CD8-positive, alpha-beta memory T cell (primary cell): ENCODE data around the gene IGSF11. TPM values are rescaled to one million over a fixed set of nuclear protein-coding genes. Genes with fewer than 3 reads are reported as not detected.

ENCODE experiments used
- CTCF ChIA-PET: fragments of 350-600 bp; sonication (Branson Sonifier 250); formaldehyde crosslinking; loops from one replicate; lab custom pipeline; 2021; ENCODE audit warnings: antibody characterized with exemption; lab: Charles Lee
- POLR2A ChIA-PET: fragments of 350-600 bp; sonication (Branson Sonifier 250); formaldehyde crosslinking; loops from one replicate; lab custom pipeline; 2021; ENCODE audit warnings: antibody characterized with exemption; lab: Charles Lee
- DNase-seq, 5 donors: peaks; one replicate each; pipeline versions ENCODE4 v3.0.0 to v3.0.0-alpha.2; 2020 to 2022; ENCODE audit warnings: mixed read lengths in 1 of 5
- H3K27ac ChIP-seq: one replicate; pipeline ENCODE4 v1.7.0; 2013; ENCODE audit warnings: low read depth, mild to moderate bottlenecking, low read length, moderate library complexity
- H3K27me3 ChIP-seq: 2 replicates; pipeline ENCODE4 v1.7.0; 2013; ENCODE audit warnings: low read length, mild to moderate bottlenecking; ENCODE audit not compliant: insufficient read depth, poor library complexity, severe bottlenecking
- H3K36me3 ChIP-seq: 2 replicates; pipeline ENCODE4 v1.7.0; 2013; ENCODE audit warnings: mild to moderate bottlenecking, low read length, moderate library complexity; ENCODE audit not compliant: insufficient read depth
- H3K4me1 ChIP-seq: 2 replicates; pipeline ENCODE4 v1.7.0; 2013; ENCODE audit warnings: mild to moderate bottlenecking, low read length, moderate library complexity; ENCODE audit not compliant: insufficient read depth
- H3K4me3 ChIP-seq: 2 replicates; pipeline ENCODE4 v1.7.0; 2013; ENCODE audit warnings: mild to moderate bottlenecking, low read length
- H3K9me3 ChIP-seq: 2 replicates; pipeline ENCODE4 v1.7.0; 2013; ENCODE audit warnings: mild to moderate bottlenecking, low read length
- H3K27ac Mint-ChIP-seq, 8 donors: one replicate each; pipeline ENCODE4 v1.8.0; 2020 to 2021; ENCODE audit warnings: mixed read lengths in 8 of 8, mild to moderate bottlenecking in 6 of 8, inconsistent platforms in 3 of 8, moderate library complexity in 3 of 8
- H3K27me3 Mint-ChIP-seq, 2 donors: one replicate each; pipeline ENCODE4 v1.8.0; 2020 to 2021; ENCODE audit warnings: mixed read lengths in 2 of 2, mild to moderate bottlenecking in 1 of 2, moderate library complexity in 1 of 2
- H3K36me3 Mint-ChIP-seq, 3 donors: one replicate each; pipeline ENCODE4 v1.8.0; 2020 to 2021; ENCODE audit warnings: mixed read lengths in 3 of 3, inconsistent platforms in 1 of 3, mild to moderate bottlenecking in 1 of 3
- H3K4me1 Mint-ChIP-seq, 3 donors: one replicate each; pipeline ENCODE4 v1.8.0; 2020 to 2021; ENCODE audit warnings: mixed read lengths in 3 of 3, inconsistent platforms in 1 of 3, mild to moderate bottlenecking in 1 of 3
- H3K4me3 Mint-ChIP-seq, 7 donors: one replicate each; pipeline ENCODE4 v1.8.0; 2020 to 2021; ENCODE audit warnings: mixed read lengths in 7 of 7, mild to moderate bottlenecking in 6 of 7, moderate library complexity in 4 of 7, inconsistent platforms in 2 of 7
- H3K9me3 Mint-ChIP-seq, 5 donors: one replicate each; pipeline ENCODE4 v1.8.0; 2020 to 2022; ENCODE audit warnings: mixed read lengths in 5 of 5, mild to moderate bottlenecking in 3 of 5, moderate library complexity in 2 of 5, inconsistent platforms in 1 of 5
- polyA plus RNA-seq: library from polyadenylated mRNA; unstranded; fragments of 300-500 nt; fragmentation: Illumina TruSeq; gene quantifications from one replicate; pipeline ENCODE4 v1.2.3, GENCODE V29; 2021
- total RNA-seq, 2 experiments: library from RNA; stranded (reverse); gene quantifications; one replicate each; pipeline ENCODE4 v1.2.3, GENCODE V29; 2021

Gene IGSF11
- total and polyA plus RNA-seq, 3 experiments from 2014 or later: 0.27 to 0.58 TPM; not detected in 1

DNA sequence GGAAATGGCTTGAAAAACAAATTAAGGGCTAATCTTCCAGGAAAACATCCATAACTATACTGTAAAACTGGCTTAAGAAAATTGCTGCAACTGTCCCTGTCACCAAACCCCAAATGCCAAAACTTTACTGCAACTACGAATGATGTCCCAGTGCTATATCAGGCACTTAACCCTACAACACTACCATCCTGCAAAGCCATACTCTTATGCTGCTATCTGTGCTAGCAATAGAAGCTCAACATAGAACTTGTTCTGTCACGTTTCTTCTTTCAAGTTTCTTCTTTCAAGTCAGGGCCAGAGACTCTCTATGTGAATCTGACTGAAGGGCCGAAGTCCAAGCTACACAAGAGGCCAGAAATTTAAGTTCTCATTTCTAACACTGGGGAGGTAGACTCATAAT lies 92.5 kb downstream of the IGSF11 start:
- no peak overlapping the region for H3K4me3 Mint-ChIP-seq
- DNase-seq: no peak
- no peaks in the 10 kb centered on the region for H3K36me3 Mint-ChIP-seq

DNA sequence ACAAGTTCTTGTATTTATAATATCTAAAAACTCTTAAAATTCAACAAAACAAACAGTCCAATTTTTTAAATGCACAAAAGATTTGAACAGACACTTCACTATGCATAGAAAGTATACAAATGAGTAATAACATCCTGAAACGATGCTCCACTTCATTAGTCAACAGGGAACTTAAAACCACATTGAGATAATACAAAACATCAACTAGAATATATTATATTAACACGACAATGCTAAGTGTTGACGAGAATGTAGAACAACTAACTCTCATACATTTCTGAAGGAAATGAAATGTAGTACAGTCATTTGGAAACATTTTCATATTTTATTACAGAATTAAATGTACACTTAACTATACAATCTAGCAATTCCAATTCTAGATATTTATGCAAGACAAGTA lies 93.4 kb downstream of the IGSF11 start:
- H3K4me1 Mint-ChIP-seq: peaks cover 8 to 10% (median 9%) of the 10 kb centered on the region in 3 donors
- peaks cover 0 to 2% of the 10 kb centered on the region in 2 donors for H3K27me3 Mint-ChIP-seq
- no peak for DNase-seq
- Histone ChIP-seq H3K4me1 (peaks cover 14% of the 10 kb centered on the region), H3K27me3 (no peaks in the 10 kb centered on the region), H3K4me3 (no peak overlapping the region), H3K27ac (no peak overlapping the region), H3K36me3 (no peaks in the 10 kb centered on the region), H3K9me3 (no peaks in the 10 kb centered on the region)
- no peaks in the 10 kb centered on the region for H3K36me3 Mint-ChIP-seq
- no peak overlapping the region for H3K4me3 Mint-ChIP-seq
- ChIA-PET POLR2A (no interaction called here), CTCF (no interaction called here)
- H3K9me3 Mint-ChIP-seq: peaks cover 0 to 6% (median 0%) of the 10 kb centered on the region in 5 donors
- no peak overlapping the region for H3K27ac Mint-ChIP-seq

More for the DNA sequence above, 92.5 kb downstream of the IGSF11 start:
- H3K4me1 ChIP-seq: peaks cover 14% of the 10 kb centered on the region
- CTCF ChIA-PET: no interaction called here
- H3K27me3 ChIP-seq: no peaks in the 10 kb centered on the region
- no peaks in the 10 kb centered on the region for H3K36me3 ChIP-seq
- H3K27ac ChIP-seq: no peak overlapping the region
- peak overlapping the region in 1 of 8 donors; percentile 5 for H3K27ac Mint-ChIP-seq
- peaks cover 0 to 2% of the 10 kb centered on the region in 2 donors for H3K27me3 Mint-ChIP-seq
- no peak overlapping the region for H3K4me3 ChIP-seq
- no peaks in the 10 kb centered on the region for H3K9me3 ChIP-seq
- POLR2A ChIA-PET: no interaction called here
- peaks cover 0 to 6% (median 0%) of the 10 kb centered on the region in 5 donors for H3K9me3 Mint-ChIP-seq
- H3K4me1 Mint-ChIP-seq: peaks cover 8 to 10% (median 9%) of the 10 kb centered on the region in 3 donors

DNA sequence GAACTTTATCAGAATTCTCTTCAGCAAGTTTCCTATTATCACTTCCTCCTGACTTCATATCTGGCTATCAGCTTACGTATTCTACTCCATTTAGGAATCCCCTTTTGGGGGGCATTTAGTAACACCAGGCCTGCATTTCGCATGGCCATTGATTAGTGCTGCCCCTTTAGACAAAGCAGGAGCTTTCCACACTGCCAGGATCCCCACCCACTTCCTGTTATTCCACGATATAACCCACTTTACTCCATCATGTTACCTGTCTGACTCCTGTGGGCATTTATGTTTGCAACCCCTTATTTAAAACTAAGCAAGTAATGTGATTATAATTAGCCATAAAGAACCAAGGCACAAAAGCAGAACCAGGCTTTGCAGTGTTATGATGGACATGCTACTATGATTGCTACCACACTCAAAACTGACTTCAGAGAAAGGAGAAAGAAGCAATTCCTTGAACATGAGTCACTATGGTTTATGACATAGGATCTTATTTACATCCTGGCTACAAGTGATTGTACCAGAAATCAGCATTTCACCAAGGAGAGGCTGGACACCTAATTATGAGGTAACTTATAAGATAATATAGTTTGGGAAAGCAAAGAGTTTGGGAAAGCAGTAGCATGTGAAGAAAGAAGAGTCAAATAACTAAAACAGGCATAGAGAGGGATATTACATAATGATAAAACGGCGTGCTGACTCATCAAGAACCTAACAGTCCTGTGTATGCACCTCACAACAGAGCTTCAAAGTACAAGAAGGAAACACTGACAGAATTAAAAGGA lies 96.3 kb downstream of the IGSF11 start:
- CTCF ChIA-PET: no interaction called here
- Mint-ChIP-seq H3K27ac (no peak overlapping the region), H3K27me3 (peaks cover 0 to 2% of the 10 kb centered on the region in 2 donors), H3K9me3 (peaks cover 0 to 6% (median 0%) of the 10 kb centered on the region in 5 donors), H3K36me3 (no peaks in the 10 kb centered on the region), H3K4me3 (no peak overlapping the region), H3K4me1 (peaks cover 8 to 10% (median 9%) of the 10 kb centered on the region in 3 donors)
- DNase-seq: no peak
- Histone ChIP-seq H3K4me3 (no peak overlapping the region), H3K36me3 (no peaks in the 10 kb centered on the region), H3K27ac (no peak overlapping the region), H3K9me3 (no peaks in the 10 kb centered on the region), H3K27me3 (no peaks in the 10 kb centered on the region), H3K4me1 (peaks cover 14% of the 10 kb centered on the region)
- POLR2A ChIA-PET: no interaction called here

DNA sequence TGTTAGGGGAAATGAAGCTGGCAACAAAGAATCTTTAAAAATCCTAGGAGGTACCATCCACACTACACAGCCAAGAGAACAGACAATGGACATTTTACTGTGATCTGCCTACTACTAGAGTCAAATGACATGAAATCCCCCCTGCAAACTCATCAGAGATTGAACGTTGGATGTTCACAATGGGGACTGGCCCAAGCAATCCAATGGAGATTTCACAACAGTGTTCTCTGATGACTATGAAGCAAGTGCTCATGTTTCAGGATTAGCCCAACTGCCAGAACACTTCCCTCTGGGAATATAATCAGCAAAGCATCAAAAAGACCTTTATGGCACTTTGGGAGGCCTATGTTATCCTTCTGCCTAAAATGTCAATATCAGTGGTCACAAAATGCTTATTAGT lies 97.8 kb downstream of the IGSF11 start:
- peaks cover 2% of the 10 kb centered on the region for H3K4me1 ChIP-seq
- H3K9me3 ChIP-seq: no peaks in the 10 kb centered on the region
- peaks cover 0 to 6% (median 0%) of the 10 kb centered on the region in 5 donors for H3K9me3 Mint-ChIP-seq
- no peaks in the 10 kb centered on the region for H3K27me3 ChIP-seq
- H3K4me3 ChIP-seq: no peak overlapping the region
- no peak for DNase-seq
- H3K36me3 Mint-ChIP-seq: no peaks in the 10 kb centered on the region
- H3K27ac ChIP-seq: no peak overlapping the region
- H3K4me1 Mint-ChIP-seq: peaks cover 0 to 1% (median 0%) of the 10 kb centered on the region in 3 donors
- no peak overlapping the region for H3K27ac Mint-ChIP-seq
- CTCF ChIA-PET: no interaction called here
- no peaks in the 10 kb centered on the region for H3K36me3 ChIP-seq
- POLR2A ChIA-PET: no interaction called here
- no peak overlapping the region for H3K4me3 Mint-ChIP-seq
- peaks cover 0 to 2% of the 10 kb centered on the region in 2 donors for H3K27me3 Mint-ChIP-seq

DNA sequence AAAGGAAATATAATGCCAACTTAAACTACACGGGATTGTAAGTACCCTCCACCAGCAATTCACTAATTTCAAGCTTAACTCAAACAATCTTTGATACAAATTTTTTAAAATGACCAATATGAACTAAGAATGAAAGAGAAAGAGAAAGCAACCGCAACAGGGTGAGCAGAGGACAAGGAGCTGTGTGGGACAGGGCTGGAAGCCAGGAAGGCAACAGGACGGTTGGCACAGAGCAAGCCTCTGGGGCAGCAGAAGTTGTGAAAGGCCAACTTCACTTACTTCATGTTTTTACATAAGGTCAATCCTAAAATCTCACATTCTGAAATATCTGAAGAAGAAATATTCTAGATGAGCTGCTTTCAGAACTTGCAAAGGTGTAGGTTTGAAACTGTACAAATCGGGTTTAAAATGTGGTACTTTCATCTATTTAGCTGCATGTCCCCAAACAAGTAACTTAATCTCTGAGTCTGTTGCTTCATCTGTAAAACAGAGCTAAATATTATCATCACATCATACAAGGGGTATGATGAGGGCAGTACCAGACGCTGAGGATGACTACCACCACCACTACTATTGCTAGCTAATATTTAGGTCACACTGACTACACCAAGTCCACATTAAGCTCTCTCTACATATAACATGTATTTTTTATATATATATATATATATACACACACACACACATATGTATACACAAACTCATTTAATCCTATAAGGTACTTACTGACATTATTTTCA lies 101.7 kb downstream of the IGSF11 start:
- no peak overlapping the region for H3K4me3 ChIP-seq
- H3K9me3 ChIP-seq: no peaks in the 10 kb centered on the region
- ChIA-PET POLR2A (no interaction called here), CTCF (interaction anchor here (1.3 kb wide), 1 partner anchor 19 kb away, joined by 3 read pairs; no protein-coding TSS in a partner anchor)
- no peak overlapping the region for H3K27ac ChIP-seq
- H3K4me1 Mint-ChIP-seq: peaks cover 0 to 1% (median 0%) of the 10 kb centered on the region in 3 donors
- H3K27me3 ChIP-seq: no peaks in the 10 kb centered on the region
- no peaks in the 10 kb centered on the region for H3K9me3 Mint-ChIP-seq
- peaks cover 0 to 2% (median 0%) of the 10 kb centered on the region in 3 donors for H3K36me3 Mint-ChIP-seq
- no peak for DNase-seq
- no peaks in the 10 kb centered on the region for H3K36me3 ChIP-seq
- no peak overlapping the region for H3K27ac Mint-ChIP-seq
- H3K4me1 ChIP-seq: no peaks in the 10 kb centered on the region
- no peak overlapping the region for H3K4me3 Mint-ChIP-seq
- H3K27me3 Mint-ChIP-seq: peaks cover 0 to 4% of the 10 kb centered on the region in 2 donors

DNA sequence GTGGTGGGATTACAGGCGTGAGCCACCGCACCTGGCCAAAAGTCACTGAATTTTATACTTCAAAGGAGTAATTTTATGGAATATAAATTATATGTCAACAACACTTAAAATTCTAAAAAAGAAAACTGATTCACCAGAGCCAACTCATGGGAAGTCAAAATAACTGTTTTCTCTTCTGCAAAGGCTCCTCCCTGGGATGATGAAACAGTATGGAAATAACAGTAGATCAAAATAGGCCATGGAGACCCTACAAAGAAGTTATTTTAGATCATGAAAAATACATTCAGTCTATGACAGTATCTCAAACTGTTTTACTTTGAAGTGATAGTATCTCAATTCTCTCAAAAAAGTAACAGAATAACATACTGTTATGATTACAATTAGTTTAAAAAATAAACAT lies 102.7 kb downstream of the IGSF11 start:
- Mint-ChIP-seq H3K4me1 (peaks cover 0 to 1% (median 0%) of the 10 kb centered on the region in 3 donors), H3K36me3 (peaks cover 0 to 2% (median 0%) of the 10 kb centered on the region in 3 donors), H3K27ac (no peak overlapping the region), H3K4me3 (no peak overlapping the region), H3K9me3 (no peaks in the 10 kb centered on the region), H3K27me3 (peaks cover 0 to 4% of the 10 kb centered on the region in 2 donors)
- ChIA-PET CTCF (no interaction called here), POLR2A (no interaction called here)
- H3K9me3 ChIP-seq: no peaks in the 10 kb centered on the region
- no peak overlapping the region for H3K4me3 ChIP-seq
- no peaks in the 10 kb centered on the region for H3K27me3 ChIP-seq
- no peak overlapping the region for H3K27ac ChIP-seq
- no peaks in the 10 kb centered on the region for H3K4me1 ChIP-seq
- DNase-seq: no peak
- no peaks in the 10 kb centered on the region for H3K36me3 ChIP-seq

DNA sequence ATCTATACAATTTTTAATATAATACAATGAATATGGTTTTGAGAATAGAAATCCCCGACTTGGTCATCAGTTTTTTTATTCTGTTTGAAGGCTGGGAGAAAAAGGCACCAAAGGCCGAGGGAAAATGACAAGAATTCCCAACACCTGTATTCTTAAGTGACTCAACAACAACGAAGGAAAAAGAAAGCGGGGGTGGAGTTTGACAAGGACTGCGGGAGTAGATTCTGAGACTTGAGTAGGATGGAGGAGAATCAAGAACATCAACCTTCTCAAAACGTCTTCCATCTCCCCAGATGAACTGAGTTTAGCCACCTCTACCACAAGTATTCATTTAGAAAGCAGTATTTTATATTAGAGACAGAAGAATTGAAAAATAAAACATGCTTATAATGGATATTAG lies 107.2 kb downstream of the IGSF11 start:
- POLR2A ChIA-PET: no interaction called here
- H3K27ac Mint-ChIP-seq: no peak overlapping the region
- Histone ChIP-seq H3K9me3 (no peaks in the 10 kb centered on the region), H3K27ac (no peak overlapping the region), H3K27me3 (no peaks in the 10 kb centered on the region), H3K36me3 (no peaks in the 10 kb centered on the region), H3K4me3 (no peak overlapping the region), H3K4me1 (no peaks in the 10 kb centered on the region)
- H3K27me3 Mint-ChIP-seq: peaks cover 3 to 8% of the 10 kb centered on the region in 2 donors
- CTCF ChIA-PET: no interaction called here
- no peaks in the 10 kb centered on the region for H3K9me3 Mint-ChIP-seq
- H3K4me3 Mint-ChIP-seq: no peak overlapping the region
- no peak for DNase-seq
- peaks cover 0 to 2% (median 0%) of the 10 kb centered on the region in 3 donors for H3K36me3 Mint-ChIP-seq
- H3K4me1 Mint-ChIP-seq: no peaks in the 10 kb centered on the region

DNA sequence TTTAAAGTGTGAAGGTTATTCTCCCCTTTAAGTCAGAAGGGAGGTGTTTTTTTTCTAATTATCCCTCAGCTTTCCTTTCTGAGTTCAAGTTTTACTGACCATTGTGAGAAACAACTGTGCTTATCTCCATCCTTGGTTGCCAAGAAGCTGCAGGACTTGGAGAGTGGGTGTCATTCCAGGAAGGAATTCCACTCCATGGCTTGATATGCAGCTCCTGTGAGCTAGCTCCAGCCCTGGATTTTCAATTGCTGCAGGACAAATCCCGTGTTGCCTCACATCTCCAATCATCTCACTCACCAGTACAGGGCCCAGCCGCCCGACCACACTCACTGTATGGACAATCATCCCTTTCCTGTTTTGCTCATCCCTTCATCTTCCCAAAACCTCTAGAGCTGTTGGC lies 122.5 kb downstream of the IGSF11 start:
- Mint-ChIP-seq H3K4me1 (no peaks in the 10 kb centered on the region), H3K9me3 (no peaks in the 10 kb centered on the region), H3K4me3 (no peak overlapping the region), H3K27me3 (peaks cover 6 to 33% of the 10 kb centered on the region in 2 donors), H3K27ac (no peak overlapping the region), H3K36me3 (peaks cover 0 to 1% (median 0%) of the 10 kb centered on the region in 3 donors)
- no peaks in the 10 kb centered on the region for H3K9me3 ChIP-seq
- H3K4me3 ChIP-seq: no peak overlapping the region
- DNase-seq: no peak
- H3K4me1 ChIP-seq: no peaks in the 10 kb centered on the region
- POLR2A ChIA-PET: no interaction called here
- H3K36me3 ChIP-seq: no peaks in the 10 kb centered on the region
- CTCF ChIA-PET: no interaction called here
- H3K27me3 ChIP-seq: no peaks in the 10 kb centered on the region
- H3K27ac ChIP-seq: no peak overlapping the region
